ENCODE results near the gene VAT1L. TPM values are rescaled to one million over a fixed set of nuclear protein-coding genes. Genes with fewer than 3 reads are reported as not detected.

VAT1L gene
- total RNA-seq, 4 donors from 2014 or later: 0.89 to 4.7 (median 2.3) TPM

- no peak for TF ChIP-seq POLR2A (IDR thresholded peaks at IDR 0.05)
- TF ChIP-seq POLR2AphosphoS5 (IDR thresholded peaks at IDR 0.05): no peak
- TF ChIP-seq, protein P1, sequence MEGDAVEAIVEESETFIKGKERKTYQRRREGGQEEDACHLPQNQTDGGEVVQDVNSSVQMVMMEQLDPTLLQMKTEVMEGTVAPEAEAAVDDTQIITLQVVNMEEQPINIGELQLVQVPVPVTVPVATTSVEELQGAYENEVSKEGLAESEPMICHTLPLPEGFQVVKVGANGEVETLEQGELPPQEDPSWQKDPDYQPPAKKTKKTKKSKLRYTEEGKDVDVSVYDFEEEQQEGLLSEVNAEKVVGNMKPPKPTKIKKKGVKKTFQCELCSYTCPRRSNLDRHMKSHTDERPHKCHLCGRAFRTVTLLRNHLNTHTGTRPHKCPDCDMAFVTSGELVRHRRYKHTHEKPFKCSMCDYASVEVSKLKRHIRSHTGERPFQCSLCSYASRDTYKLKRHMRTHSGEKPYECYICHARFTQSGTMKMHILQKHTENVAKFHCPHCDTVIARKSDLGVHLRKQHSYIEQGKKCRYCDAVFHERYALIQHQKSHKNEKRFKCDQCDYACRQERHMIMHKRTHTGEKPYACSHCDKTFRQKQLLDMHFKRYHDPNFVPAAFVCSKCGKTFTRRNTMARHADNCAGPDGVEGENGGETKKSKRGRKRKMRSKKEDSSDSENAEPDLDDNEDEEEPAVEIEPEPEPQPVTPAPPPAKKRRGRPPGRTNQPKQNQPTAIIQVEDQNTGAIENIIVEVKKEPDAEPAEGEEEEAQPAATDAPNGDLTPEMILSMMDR (IDR thresholded peaks at IDR 0.05): no peak
- TF ChIP-seq EP300 (IDR thresholded peaks at IDR 0.05): no peak
- no peaks in the 10 kb centered on the region for H3K9me3 ChIP-seq
- peaks cover 5% of the 10 kb centered on the region for H3K27me3 ChIP-seq
- H3K27ac ChIP-seq: no peak overlapping the region
- H3K4me3 ChIP-seq: no peak overlapping the region
- H3K4me1 ChIP-seq: no peaks in the 10 kb centered on the region
- no peak for ATAC-seq
- no peaks in the 10 kb centered on the region for H3K36me3 ChIP-seq
Observed at GRCh38 chr16:77970371-77970770, 182.0 kb downstream of the VAT1L start.

GRCh38 chr16:77971306-77972061 is 183.1 kb downstream of the VAT1L start:
- WGBS, 2 donors (ENCODE audit: low coverage in 1 of 2): 24 to 25% methylated on average over 16 of the region's 16 CpGs
- no peaks in the 10 kb centered on the region for H3K9me3 ChIP-seq
- peak; percentile 67 for ATAC-seq
- H3K4me3 ChIP-seq: no peak overlapping the region
- no peak overlapping the region for H3K27ac ChIP-seq
- H3K27me3 ChIP-seq: peaks cover 6% of the 10 kb centered on the region
- no peaks in the 10 kb centered on the region for H3K4me1 ChIP-seq
- no peaks in the 10 kb centered on the region for H3K36me3 ChIP-seq
- TF ChIP-seq, protein P1 (IDR thresholded peaks at IDR 0.05): peak; percentile 79 to 83 (median 82)
- TF ChIP-seq EP300 (IDR thresholded peaks at IDR 0.05): no peak

- Histone ChIP-seq H3K9me3 (no peaks in the 10 kb centered on the region), H3K27ac (no peak overlapping the region), H3K4me3 (no peak overlapping the region), H3K27me3 (peaks cover 9% of the 10 kb centered on the region), H3K36me3 (no peaks in the 10 kb centered on the region), H3K4me1 (no peaks in the 10 kb centered on the region)
- WGBS, 2 donors (ENCODE audit: low coverage in 1 of 2): 60% methylated on average over 1 of the region's 1 CpG; no CpG with 5 or more reads in 1 of the 2 donors
- no peak for ATAC-seq
- no peak for TF ChIP-seq EP300 (IDR thresholded peaks at IDR 0.05)
- TF ChIP-seq POLR2AphosphoS5 (IDR thresholded peaks at IDR 0.05): no peak
- TF ChIP-seq, protein P1 (IDR thresholded peaks at IDR 0.05): no peak
- TF ChIP-seq POLR2A (IDR thresholded peaks at IDR 0.05): no peak
Observed at GRCh38 chr16:77972062-77972392, 183.7 kb downstream of the VAT1L start.

DNA sequence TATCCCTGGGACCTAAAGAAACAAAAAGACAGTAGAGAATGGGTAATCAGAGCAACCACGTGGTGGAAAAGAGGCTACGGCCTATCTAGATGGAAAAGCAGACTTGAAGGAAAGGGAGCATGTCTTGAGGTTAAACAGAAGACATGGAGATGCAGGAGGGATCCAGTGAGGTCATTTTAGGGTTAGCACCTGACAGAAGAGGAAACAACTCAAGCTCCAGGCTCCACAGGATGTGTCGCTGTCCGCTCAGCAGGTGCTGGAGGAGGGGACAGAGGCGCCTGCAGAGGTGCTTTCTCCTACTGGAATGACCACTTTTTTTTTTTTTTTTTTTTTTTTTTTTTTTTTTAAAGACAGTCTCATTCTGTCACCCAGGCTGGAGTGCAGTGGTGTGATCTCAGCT is 186.5 kb downstream of the VAT1L start:
- Histone ChIP-seq H3K36me3 (no peaks in the 10 kb centered on the region), H3K27me3 (peaks cover 9% of the 10 kb centered on the region), H3K4me1 (no peaks in the 10 kb centered on the region), H3K9me3 (no peaks in the 10 kb centered on the region), H3K4me3 (no peak overlapping the region), H3K27ac (no peak overlapping the region)
- no peak for ATAC-seq
- WGBS, 2 donors (ENCODE audit: low coverage in 1 of 2): 62 to 78% methylated on average over 2 to 5 of the region's 5 CpGs
- TF ChIP-seq, protein P1 (IDR thresholded peaks at IDR 0.05): no peak
- TF ChIP-seq POLR2AphosphoS5 (IDR thresholded peaks at IDR 0.05): no peak
- TF ChIP-seq EP300 (IDR thresholded peaks at IDR 0.05): no peak
- TF ChIP-seq POLR2A (IDR thresholded peaks at IDR 0.05): no peak

- Histone ChIP-seq H3K4me1 (no peaks in the 10 kb centered on the region), H3K27ac (no peak overlapping the region), H3K4me3 (no peak overlapping the region), H3K27me3 (peaks cover 9% of the 10 kb centered on the region), H3K36me3 (no peaks in the 10 kb centered on the region), H3K9me3 (no peaks in the 10 kb centered on the region)
- TF ChIP-seq EP300 (IDR thresholded peaks at IDR 0.05) (no peak), POLR2A (IDR thresholded peaks at IDR 0.05) (no peak), POLR2AphosphoS5 (IDR thresholded peaks at IDR 0.05) (no peak)
- TF ChIP-seq, protein P1 (IDR thresholded peaks at IDR 0.05): no peak
- WGBS, 2 donors (ENCODE audit: low coverage in 1 of 2): 52 to 57% methylated on average over 3 of the region's 3 CpGs
- ATAC-seq: no peak
Observed at GRCh38 chr16:77975942-77976341, 187.6 kb downstream of the VAT1L start.
